ENCODE results near the gene HSPBAP1.
"Not testable (repeated sequence)": the region's sequence is repeated elsewhere in the genome, so short reads cannot be mapped to it uniquely, and the experiment has no call there.

The HSPBAP1 gene

DNA sequence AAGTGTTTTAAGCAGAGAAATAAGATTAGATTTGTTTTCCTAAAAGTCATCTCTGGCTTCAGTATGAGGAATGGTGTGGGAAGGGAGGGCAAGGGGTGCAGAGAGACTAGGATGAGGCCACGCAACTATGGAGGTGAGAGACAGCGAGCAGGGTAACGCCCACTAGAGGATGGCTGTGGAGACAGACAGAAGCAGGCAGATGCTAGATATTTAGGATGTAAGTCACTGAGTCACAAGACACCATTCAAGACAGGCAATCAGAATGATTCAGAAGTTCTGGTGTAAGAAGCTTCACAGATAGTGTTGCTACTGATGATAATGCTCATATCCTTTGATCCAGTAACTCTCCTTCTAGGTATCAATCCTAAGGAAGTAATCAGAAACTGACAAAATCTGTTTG is 19.1 kb downstream of the HSPBAP1 start:
- Mint-ChIP-seq H3K27me3 (no peaks in the 10 kb centered on the region), H3K9me3 (no peaks in the 10 kb centered on the region), H3K36me3 (ENCODE audit: low read depth) (peaks cover 20% of the 10 kb centered on the region), H3K4me1 (ENCODE audit: low read depth) (peaks cover 36% of the 10 kb centered on the region), H3K4me3 (peak overlapping the region; percentile 31), H3K27ac (peak overlapping the region; percentile 91)
- intact Hi-C loops (cut with micrococcal nuclease), result loop anchor here (2.0 kb wide), 1 partner anchor 18 kb away; the partner anchor contains the start of gene HSPBAP1

DNA sequence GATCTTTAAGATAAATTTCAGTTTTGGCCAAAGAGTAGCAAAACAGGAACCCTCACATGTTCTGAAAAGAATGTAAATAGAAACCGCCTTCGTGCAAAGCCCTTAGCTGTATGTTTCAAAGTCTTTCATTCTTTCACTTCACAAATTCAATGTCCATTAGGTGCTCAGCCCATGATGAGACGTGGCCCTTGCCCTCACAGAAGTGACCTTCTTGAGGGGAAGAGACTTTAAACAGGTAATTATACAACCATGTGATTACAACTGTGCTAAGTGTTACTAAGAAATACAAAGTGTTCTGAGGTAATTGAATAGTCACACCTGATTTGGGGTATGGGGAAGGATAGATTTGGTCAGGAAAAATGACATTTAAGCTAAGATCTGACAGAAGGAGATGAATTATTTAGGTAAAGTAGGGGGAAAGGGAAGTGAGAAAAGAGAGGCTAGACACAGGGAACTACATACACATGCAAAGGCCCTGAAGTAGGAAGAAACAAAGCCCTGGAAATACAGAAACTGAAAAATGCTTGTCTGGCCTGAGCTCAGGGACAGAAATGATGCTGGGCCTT is 19.6 kb downstream of the HSPBAP1 start:
- Mint-ChIP-seq H3K36me3 (ENCODE audit: low read depth) (peaks cover 21% of the 10 kb centered on the region), H3K9me3 (no peaks in the 10 kb centered on the region), H3K27me3 (no peaks in the 10 kb centered on the region), H3K27ac (peak overlapping the region; percentile 91), H3K4me3 (peak overlapping the region; percentile 31), H3K4me1 (ENCODE audit: low read depth) (peaks cover 37% of the 10 kb centered on the region)
- intact Hi-C loops (cut with micrococcal nuclease), result loop anchor here (2.0 kb wide), 1 partner anchor 19 kb away; the partner anchor contains the start of gene HSPBAP1

DNA sequence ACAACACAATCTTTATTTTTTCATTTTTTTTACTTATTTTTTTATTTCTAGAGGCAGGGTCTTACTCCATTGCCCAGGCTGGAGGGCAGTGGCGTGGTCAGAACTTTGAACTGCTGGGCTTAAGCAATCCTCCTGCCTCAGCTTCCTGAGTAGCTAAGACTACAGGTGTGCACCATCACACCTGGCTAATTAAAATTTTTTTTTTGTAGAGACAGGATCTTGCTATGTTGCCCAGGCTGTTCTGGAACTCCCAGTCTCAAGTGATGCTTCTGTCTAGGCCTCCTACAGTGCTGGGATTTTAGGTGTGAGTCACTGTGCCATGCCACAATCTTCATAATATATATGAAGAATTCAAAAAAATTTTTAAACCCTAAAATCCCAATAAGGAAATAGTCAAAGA is 20.8 kb downstream of the HSPBAP1 start:
- intact Hi-C loops (cut with micrococcal nuclease), result no loop called here
- Mint-ChIP-seq H3K9me3 (no peaks in the 10 kb centered on the region), H3K4me3 (no peak overlapping the region), H3K4me1 (ENCODE audit: low read depth) (peaks cover 45% of the 10 kb centered on the region), H3K27ac (peak overlapping the region; percentile 91), H3K27me3 (no peaks in the 10 kb centered on the region), H3K36me3 (ENCODE audit: low read depth) (peaks cover 27% of the 10 kb centered on the region)

DNA sequence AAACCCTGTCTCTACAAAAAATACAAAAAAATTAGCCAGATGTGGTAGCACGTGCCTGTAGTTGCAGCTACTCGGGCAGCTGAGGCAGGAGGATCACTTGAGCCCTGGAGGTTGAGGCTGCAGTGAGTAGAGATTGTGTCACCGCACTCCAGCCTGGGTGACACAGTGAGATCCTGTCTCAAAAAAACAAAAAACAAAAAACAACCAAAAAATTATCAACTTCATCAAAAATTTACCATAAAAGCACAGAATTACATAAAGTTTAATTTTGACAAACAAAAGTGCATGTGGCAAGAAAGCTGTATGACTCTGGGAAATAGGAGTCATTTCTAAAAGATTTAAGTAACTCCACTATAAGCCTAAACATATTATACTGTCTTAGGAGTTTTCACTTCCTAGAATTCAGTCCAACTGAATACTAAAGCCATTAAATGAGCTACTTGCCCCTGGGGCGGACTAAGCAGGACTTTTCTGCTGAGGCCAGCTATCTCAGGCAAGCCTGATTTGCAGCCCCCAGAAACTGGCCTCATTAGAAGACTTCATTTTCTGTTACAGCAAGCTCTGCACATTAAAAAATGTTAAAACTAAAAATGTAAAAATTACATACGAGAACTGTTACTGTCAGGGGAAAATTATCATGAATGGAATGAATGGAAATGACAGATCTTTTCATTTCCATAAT is 23.0 kb downstream of the HSPBAP1 start:
- intact Hi-C loops (cut with micrococcal nuclease), result no loop called here
- no peaks in the 10 kb centered on the region for H3K27me3 Mint-ChIP-seq
- peak overlapping the region; percentile 6 for H3K4me3 Mint-ChIP-seq
- H3K27ac Mint-ChIP-seq, result peak overlapping the region; percentile 94
- no peaks in the 10 kb centered on the region for H3K9me3 Mint-ChIP-seq
- H3K36me3 Mint-ChIP-seq (ENCODE audit: low read depth), result peaks cover 27% of the 10 kb centered on the region
- peaks cover 52% of the 10 kb centered on the region for H3K4me1 Mint-ChIP-seq (ENCODE audit: low read depth)

DNA sequence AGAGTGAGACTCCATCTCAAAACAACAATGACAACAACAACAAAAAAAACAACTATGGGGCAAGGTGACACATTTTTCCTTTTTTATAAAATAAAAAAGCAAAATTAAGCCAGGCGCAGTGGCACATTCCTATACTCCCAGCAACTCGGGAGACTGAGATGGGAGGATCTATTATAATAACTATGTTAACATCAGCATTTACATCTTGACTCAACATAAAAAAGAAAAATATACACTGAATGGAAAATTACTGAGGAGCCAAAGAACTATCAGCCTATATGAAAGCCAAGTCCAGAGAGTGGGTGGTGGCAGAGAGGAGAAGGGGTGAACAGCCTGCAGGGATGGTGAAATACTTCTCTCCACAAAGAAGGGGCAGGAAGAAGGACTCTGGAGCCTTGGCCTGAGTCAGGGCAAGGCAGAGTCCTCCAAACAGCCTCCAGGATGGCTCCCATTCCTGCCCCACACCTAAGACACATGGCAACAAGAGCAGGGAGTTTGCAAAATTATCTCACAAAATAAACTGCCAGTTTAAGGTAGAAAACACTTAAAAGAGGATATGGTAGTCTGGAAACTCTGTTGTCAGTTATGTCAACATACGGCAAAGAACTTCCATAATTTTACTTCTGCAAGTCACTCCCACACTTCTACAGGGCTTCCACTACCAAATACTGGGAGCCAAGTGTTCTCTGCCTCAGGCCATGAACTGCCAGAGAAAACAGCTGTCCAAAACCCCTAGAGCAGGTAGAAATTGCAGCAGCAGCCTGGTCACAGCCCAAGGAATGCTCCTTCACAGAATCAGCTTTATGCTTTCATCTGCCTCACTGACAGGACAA is 25.9 kb downstream of the HSPBAP1 start:
- peak overlapping the region; percentile 94 for H3K27ac Mint-ChIP-seq
- peaks cover 38% of the 10 kb centered on the region for H3K36me3 Mint-ChIP-seq (ENCODE audit: low read depth)
- H3K4me1 Mint-ChIP-seq (ENCODE audit: low read depth), result peaks cover 54% of the 10 kb centered on the region
- no peaks in the 10 kb centered on the region for H3K27me3 Mint-ChIP-seq
- no peaks in the 10 kb centered on the region for H3K9me3 Mint-ChIP-seq
- intact Hi-C loops (cut with micrococcal nuclease), result no loop called here
- peak overlapping the region; percentile 62 for H3K4me3 Mint-ChIP-seq

DNA sequence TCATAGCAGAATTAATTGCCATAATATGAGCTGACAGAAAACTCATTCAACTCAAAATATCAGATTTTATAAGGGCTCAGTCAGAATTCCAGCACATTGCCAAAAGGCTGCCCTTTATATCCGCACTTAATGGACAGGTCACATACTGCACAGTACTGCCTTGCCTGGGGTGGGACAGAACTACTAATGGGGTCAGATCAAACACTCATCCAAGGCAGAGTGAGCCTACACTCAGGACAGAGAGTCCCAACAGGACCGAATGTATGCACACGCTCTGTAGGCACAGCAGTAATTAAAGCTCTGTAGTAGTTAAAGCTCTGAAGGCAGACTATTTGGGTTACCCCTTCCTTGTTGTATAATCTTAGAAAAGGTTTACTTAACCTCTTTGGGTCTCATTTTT is 27.2 kb downstream of the HSPBAP1 start:
- Mint-ChIP-seq H3K27me3 (no peaks in the 10 kb centered on the region), H3K4me1 (ENCODE audit: low read depth) (peaks cover 61% of the 10 kb centered on the region), H3K27ac (peak overlapping the region; percentile 94), H3K4me3 (no peak overlapping the region), H3K9me3 (no peaks in the 10 kb centered on the region), H3K36me3 (ENCODE audit: low read depth) (peaks cover 40% of the 10 kb centered on the region)
- intact Hi-C loops (cut with micrococcal nuclease), result no loop called here

DNA sequence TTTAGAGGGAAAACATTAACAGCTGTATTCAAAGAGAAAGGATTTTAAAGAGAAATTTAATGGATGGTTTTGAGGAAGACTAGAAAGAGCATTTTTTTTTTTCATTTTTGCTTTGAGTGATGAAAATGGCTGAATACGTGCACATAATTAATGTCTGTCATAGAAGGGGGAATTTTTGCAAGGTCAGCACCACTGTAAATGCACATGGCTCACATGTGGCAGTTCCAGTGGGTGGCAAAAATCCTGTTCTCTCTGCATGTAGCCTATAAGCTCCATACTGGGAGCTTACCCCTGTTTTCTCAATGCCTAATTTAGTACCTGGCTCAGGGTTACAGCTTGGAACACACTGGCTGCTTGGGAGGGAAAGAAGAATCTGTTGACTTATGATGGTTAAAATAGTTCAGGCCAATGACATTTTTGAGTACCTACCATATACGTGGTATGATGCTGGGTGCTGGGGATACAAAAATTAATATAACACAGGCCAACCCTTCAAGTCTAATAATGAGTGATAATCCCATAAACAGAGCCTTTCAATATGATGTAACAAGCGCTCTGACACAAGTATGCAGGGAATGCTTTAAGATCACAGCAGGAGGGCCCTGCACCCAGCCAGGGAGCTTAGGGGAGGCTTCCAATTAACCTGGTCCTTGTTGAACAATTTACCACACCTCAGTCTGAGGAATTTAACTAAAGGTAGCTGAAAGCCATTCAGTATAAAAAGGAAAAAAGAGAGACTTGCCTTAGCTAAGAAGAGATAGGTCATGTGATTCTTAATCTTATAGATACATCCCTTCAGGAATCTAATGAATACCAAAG is 33.0 kb downstream of the HSPBAP1 start:
- no peaks in the 10 kb centered on the region for H3K9me3 Mint-ChIP-seq
- H3K4me1 Mint-ChIP-seq (ENCODE audit: low read depth), result peaks cover 74% of the 10 kb centered on the region
- H3K4me3 Mint-ChIP-seq, result no peak overlapping the region
- H3K36me3 Mint-ChIP-seq (ENCODE audit: low read depth), result peaks cover 52% of the 10 kb centered on the region
- no peaks in the 10 kb centered on the region for H3K27me3 Mint-ChIP-seq
- H3K27ac Mint-ChIP-seq, result peak overlapping the region; percentile 75
- intact Hi-C loops (cut with micrococcal nuclease), result no loop called here

DNA sequence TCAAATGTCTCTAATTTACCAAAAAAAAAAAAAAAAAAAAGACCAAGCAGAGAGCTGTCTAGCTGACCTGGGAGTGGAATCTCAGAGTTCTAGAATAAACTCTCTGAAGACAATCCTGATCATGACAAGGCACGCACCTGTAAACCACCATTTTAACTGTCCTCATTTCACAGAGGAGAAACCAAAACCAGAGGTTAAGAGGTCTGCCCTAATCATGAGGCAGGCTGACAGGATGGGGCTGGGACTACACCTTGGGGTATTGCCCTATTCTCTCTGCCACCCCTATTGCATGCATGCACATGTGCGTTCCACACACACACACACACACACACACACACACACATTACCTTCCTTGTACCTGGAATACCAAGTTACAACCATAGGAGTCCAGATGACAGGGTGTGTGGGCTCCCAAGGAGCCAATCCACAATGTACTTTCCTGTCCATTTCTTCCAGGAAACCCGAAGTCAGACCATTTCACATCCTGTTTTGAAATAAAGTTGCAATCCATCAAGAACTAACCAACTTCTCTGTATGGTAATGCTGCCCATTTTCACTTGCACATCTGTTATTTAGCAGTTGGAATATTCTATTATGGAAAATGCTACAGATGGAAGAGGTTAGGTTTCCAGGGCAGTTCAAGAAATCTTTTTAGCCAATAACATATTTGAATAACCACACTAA is 34.6 kb downstream of the HSPBAP1 start:
- intact Hi-C loops (cut with micrococcal nuclease), result loop anchor here (5.0 kb wide), 1 partner anchor 268 kb away; the partner anchor contains the start of gene SEMA5B
- Mint-ChIP-seq H3K27ac (peak overlapping the region; percentile 75), H3K27me3 (no peaks in the 10 kb centered on the region)

DNA sequence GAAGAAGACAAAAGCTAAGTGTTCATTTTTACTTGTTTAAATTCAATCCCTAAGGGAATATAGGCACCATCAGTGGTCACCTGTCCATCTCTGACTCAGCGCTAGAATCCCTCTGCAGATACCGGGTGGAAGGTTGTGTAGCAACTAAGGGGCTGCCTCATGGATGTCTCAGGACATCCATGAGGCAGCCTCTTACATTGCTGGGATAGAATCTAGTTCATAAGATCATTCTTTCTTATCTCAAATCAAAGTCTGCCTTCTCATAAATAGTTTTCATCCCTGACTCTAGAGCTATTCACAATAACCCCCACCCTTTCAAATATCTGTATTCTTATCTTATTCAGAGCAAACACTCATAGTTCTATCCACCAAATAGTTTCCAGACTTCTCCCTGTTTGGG is 38.1 kb downstream of the HSPBAP1 start:
- H3K27ac Mint-ChIP-seq, result no peak overlapping the region
- H3K4me1 Mint-ChIP-seq (ENCODE audit: low read depth), result peaks cover 43% of the 10 kb centered on the region
- intact Hi-C loops (cut with micrococcal nuclease), result loop anchor here (2.0 to 5.0 kb wide), 2 partner anchors 45 to 272 kb away; partner anchors contain the start of gene SEMA5B
- peaks cover 67% of the 10 kb centered on the region for H3K36me3 Mint-ChIP-seq (ENCODE audit: low read depth)
- no peak overlapping the region for H3K4me3 Mint-ChIP-seq
- no peaks in the 10 kb centered on the region for H3K27me3 Mint-ChIP-seq
- H3K9me3 Mint-ChIP-seq, result no peaks in the 10 kb centered on the region

More for the DNA sequence above, 34.6 kb downstream of the HSPBAP1 start:
- no peaks in the 10 kb centered on the region for H3K9me3 Mint-ChIP-seq
- H3K36me3 Mint-ChIP-seq (ENCODE audit: low read depth), result peaks cover 54% of the 10 kb centered on the region
- peaks cover 69% of the 10 kb centered on the region for H3K4me1 Mint-ChIP-seq (ENCODE audit: low read depth)
- H3K4me3 Mint-ChIP-seq, result peak overlapping the region; percentile 57

DNA sequence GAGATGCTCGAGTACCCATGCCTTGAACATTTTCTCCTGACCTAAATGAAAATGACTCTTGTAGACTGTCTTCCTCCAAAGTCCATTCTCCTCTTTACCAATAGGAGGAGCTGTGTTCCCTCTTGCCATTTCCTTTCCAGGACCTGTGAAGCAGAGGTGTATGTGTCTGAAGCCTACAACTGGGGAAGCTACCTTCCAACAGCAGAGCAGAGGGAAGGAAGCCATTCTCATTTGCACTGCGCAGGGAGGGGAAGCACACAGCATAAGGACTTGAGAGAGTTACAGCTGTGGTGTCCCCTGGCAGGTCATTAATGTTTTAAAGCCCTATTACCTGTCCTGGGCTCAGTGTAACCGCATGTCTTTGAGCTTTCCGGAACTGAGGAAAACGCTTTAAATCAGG is 38.7 kb downstream of the HSPBAP1 start:
- H3K36me3 Mint-ChIP-seq (ENCODE audit: low read depth), result peaks cover 68% of the 10 kb centered on the region
- H3K9me3 Mint-ChIP-seq, result no peaks in the 10 kb centered on the region

DNA sequence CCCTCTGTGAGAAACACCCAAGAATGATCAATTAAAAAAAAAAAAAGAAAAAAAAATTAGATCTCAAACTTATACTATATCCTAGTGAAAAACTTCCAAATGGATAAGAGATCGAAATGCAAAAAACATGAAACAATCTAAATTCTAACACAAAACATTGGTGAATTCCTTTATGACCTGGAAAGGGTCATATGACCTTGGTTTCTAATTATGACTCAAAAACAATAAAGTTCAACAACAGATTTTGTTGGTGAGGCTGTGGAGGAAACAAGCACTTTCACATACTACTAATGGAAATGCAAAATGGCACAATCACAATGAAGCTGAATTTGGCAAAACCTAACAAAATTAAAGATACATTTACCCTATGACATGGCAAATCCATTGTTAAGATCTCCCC is 45.3 kb downstream of the HSPBAP1 start:
- H3K27me3 Mint-ChIP-seq, result no peaks in the 10 kb centered on the region
- H3K9me3 Mint-ChIP-seq, result no peaks in the 10 kb centered on the region
- peaks cover 90% of the 10 kb centered on the region for H3K36me3 Mint-ChIP-seq (ENCODE audit: low read depth)
- no peak overlapping the region for H3K4me3 Mint-ChIP-seq
- intact Hi-C loops (cut with micrococcal nuclease), result no loop called here
- H3K4me1 Mint-ChIP-seq (ENCODE audit: low read depth), result no peaks in the 10 kb centered on the region
- no peak overlapping the region for H3K27ac Mint-ChIP-seq

More for the DNA sequence above, 38.7 kb downstream of the HSPBAP1 start:
- intact Hi-C loops (cut with micrococcal nuclease), result loop anchor here (2.0 to 5.0 kb wide), 2 partner anchors 46 to 272 kb away; partner anchors contain the start of gene SEMA5B
- H3K27ac Mint-ChIP-seq, result no peak overlapping the region
- H3K4me3 Mint-ChIP-seq, result no peak overlapping the region
- no peaks in the 10 kb centered on the region for H3K27me3 Mint-ChIP-seq
- peaks cover 37% of the 10 kb centered on the region for H3K4me1 Mint-ChIP-seq (ENCODE audit: low read depth)

DNA sequence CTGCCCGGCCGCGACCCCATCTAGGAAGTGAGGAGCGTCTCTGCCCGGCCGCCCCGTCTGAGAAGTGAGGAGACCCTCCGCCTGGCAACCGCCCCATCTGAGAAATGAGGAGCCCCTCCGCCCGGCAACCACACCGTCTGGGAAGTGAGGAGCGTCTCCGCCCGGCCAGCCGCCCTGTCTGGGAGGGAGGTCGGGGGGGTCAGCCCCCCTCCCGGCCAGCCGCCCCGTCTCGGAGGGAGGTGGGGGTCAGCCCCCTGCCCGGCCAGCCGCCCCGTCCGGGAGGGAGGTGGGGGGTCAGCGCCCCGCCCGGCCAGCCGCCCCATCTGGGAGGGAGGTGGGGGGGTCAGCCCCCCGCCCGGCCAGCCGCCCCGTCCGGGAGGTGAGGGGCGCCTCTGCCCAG is 46.3 kb downstream of the HSPBAP1 start:
- peaks cover 89% of the 10 kb centered on the region for H3K36me3 Mint-ChIP-seq (ENCODE audit: low read depth)
- H3K4me1 Mint-ChIP-seq (ENCODE audit: low read depth); H3K27ac Mint-ChIP-seq; H3K9me3 Mint-ChIP-seq; intact Hi-C loops (cut with micrococcal nuclease); H3K27me3 Mint-ChIP-seq; H3K4me3 Mint-ChIP-seq: not testable (repeated sequence)
